HG03103 (cell line): ENCODE data around the gene NBAS.
"Not testable (repeated sequence)": the region's sequence is repeated elsewhere in the genome, so short reads cannot be mapped to it uniquely, and the experiment has no call there.

ENCODE experiments used
- ATAC-seq: cut with Tn5 transposase; IDR thresholded peaks from one replicate; pipeline ENCODE4 v1.9.1; 2021; ENCODE audit warnings: low read depth; ENCODE audit not compliant: unreplicated experiment

Gene NBAS

GRCh38 chr2:15485949-15486348 lies 75.2 kb downstream of the NBAS start:
- no peak for ATAC-seq

- no peak for ATAC-seq
These were observed 80.1 kb downstream of the NBAS start for GRCh38 chr2:15481000-15481399.

- no peak for ATAC-seq
These were observed 80.6 kb downstream of the NBAS start for GRCh38 chr2:15480552-15480951.

- no peak for ATAC-seq
These were observed 88.3 kb downstream of the NBAS start for GRCh38 chr2:15472876-15473275.

GRCh38 chr2:15472133-15472532 lies 89.0 kb downstream of the NBAS start:
- ATAC-seq, result no peak

GRCh38 chr2:15471606-15472005 lies 89.5 kb downstream of the NBAS start:
- ATAC-seq, result no peak

- no peak for ATAC-seq
These were observed 101.0 kb downstream of the NBAS start for GRCh38 chr2:15460112-15460620.

- ATAC-seq, result no peak
These were observed 102.9 kb downstream of the NBAS start for GRCh38 chr2:15458277-15458676.

GRCh38 chr2:15457868-15458267 lies 103.3 kb downstream of the NBAS start:
- ATAC-seq, result no peak

- ATAC-seq, result no peak
These were observed 104.8 kb downstream of the NBAS start for GRCh38 chr2:15456352-15456751.

GRCh38 chr2:15450808-15451207 lies 110.3 kb downstream of the NBAS start:
- no peak for ATAC-seq

GRCh38 chr2:15449556-15450236 lies 111.4 kb downstream of the NBAS start:
- no peak for ATAC-seq

GRCh38 chr2:15448250-15448839 lies 112.8 kb downstream of the NBAS start:
- ATAC-seq, result no peak

GRCh38 chr2:15447381-15447780 lies 113.8 kb downstream of the NBAS start:
- ATAC-seq, result no peak

- no peak for ATAC-seq
These were observed 114.2 kb downstream of the NBAS start for GRCh38 chr2:15446961-15447360.

GRCh38 chr2:15445891-15446562 lies 115.1 kb downstream of the NBAS start:
- ATAC-seq, result no peak

- ATAC-seq, result not testable (repeated sequence)
These were observed 121.2 kb downstream of the NBAS start for GRCh38 chr2:15439768-15440524.

GRCh38 chr2:15439366-15439765 lies 121.8 kb downstream of the NBAS start:
- not testable (repeated sequence) for ATAC-seq

- no peak for ATAC-seq
These were observed 124.9 kb downstream of the NBAS start for GRCh38 chr2:15436195-15436594.

GRCh38 chr2:15435474-15435873 lies 125.7 kb downstream of the NBAS start:
- no peak for ATAC-seq

- no peak for ATAC-seq
These were observed 128.4 kb downstream of the NBAS start for GRCh38 chr2:15432642-15433256.
